Fibroblast of lung (primary cell): Measurements from ENCODE around the gene DCAF10.

Source experiments
- CTCF ChIP-seq, 2 donors: IDR thresholded peaks in 1 of 2; conservative IDR thresholded peaks in 1 of 2; 1 replicate in 1 of 2; 2 replicates in 1 of 2; pipeline ENCODE4 v1.5.1; 2011 to 2012; ENCODE audit warnings: low read length in 2 of 2, control low read depth in 1 of 2, inconsistent platforms in 1 of 2, low read depth in 1 of 2, mild to moderate bottlenecking in 1 of 2
- EZH2 ChIP-seq: IDR thresholded peaks from 2 replicates; pipeline ENCODE4 v1.5.1; 2012; ENCODE audit warnings: low read length, control low read depth, mild to moderate bottlenecking; ENCODE audit errors: missing control alignments

- no peak for TF ChIP-seq CTCF (conservative IDR thresholded peaks at IDR 0.05 in 1 of 2, IDR thresholded peaks at IDR 0.05 in 1 of 2; ENCODE audit: low read depth in 1 of 2, low read length in 2 of 2)
- no peak for TF ChIP-seq EZH2
Measured at GRCh38 chr9:37798677-37799076, 1.9 kb upstream of the DCAF10 start.
